Right lobe of liver (tissue), 4 donors: ENCODE data around the gene TMC2.

Experiments used
- CTCF ChIP-seq, 4 donors: fragments of 200-600 bp in 3 of 4; fragments of 450-650 bp in 1 of 4; IDR thresholded peaks; one replicate each; pipeline versions ENCODE4 v1.5.1 to v1.8.0; 2016 to 2022; ENCODE audit warnings: antibody characterized with exemption in 4 of 4, mild to moderate bottlenecking in 2 of 4
- POLR2A ChIP-seq: fragments of 450-650 bp; IDR thresholded peaks from one replicate; pipeline ENCODE4 v1.6.1; 2017; ENCODE audit warnings: antibody characterized with exemption, mild to moderate bottlenecking
- donor health status: DM: no; HTN: no; CAD: no.
- donor health status: DM: no; HTN: no; CAD: no.
- donor health status: DM: no; HTN: yes; CAD: no.

- no peak for TF ChIP-seq POLR2A
- TF ChIP-seq CTCF (IDR thresholded peaks at IDR 0.05) = no peak
Observed at GRCh38 chr20:2617099-2617714, 80.8 kb downstream of the TMC2 start.
